SJSA1 (cell line): ENCODE measurements around the gene THSD4. TPM values are rescaled to one million over a fixed set of nuclear protein-coding genes. Genes with fewer than 3 reads are reported as not detected.
"Not testable (repeated sequence)": the region's sequence is repeated elsewhere in the genome, so short reads cannot be mapped to it uniquely, and the experiment has no call there.

Experiments used
- DNase-seq, 2 experiments: peaks; one replicate each; pipeline ENCODE4 v3.0.0-alpha.2; 2015 to 2020; ENCODE audit warnings: low spot score in 2 of 2, low read depth in 1 of 2
- H3K27ac ChIP-seq: fragments of 250-450 bp; sonication (Bioruptor Pico); 2 replicates; pipeline ENCODE4 v1.5.1; 2020; ENCODE audit warnings: mild to moderate bottlenecking, moderate library complexity
- H3K27me3 ChIP-seq: fragments of 250-450 bp; sonication (Bioruptor Pico); replicated peaks from 2 replicates; pipeline ENCODE4 v1.5.1; 2020; ENCODE audit warnings: mild to moderate bottlenecking, moderate library complexity
- H3K36me3 ChIP-seq: fragments of 250-450 bp; sonication (Bioruptor Pico); 2 replicates; pipeline ENCODE4 v1.5.1; 2020; ENCODE audit warnings: mild to moderate bottlenecking
- H3K4me1 ChIP-seq: fragments of 250-450 bp; sonication (Bioruptor Pico); replicated peaks from 2 replicates; pipeline ENCODE4 v1.6.1; 2021; ENCODE audit warnings: mild to moderate bottlenecking
- H3K4me3 ChIP-seq: fragments of 250-450 bp; sonication (Bioruptor Pico); 2 replicates; pipeline ENCODE4 v1.5.1; 2020; ENCODE audit warnings: mild to moderate bottlenecking
- H3K9me3 ChIP-seq: fragments of 250-450 bp; sonication (Bioruptor Pico); replicated peaks from 2 replicates; pipeline ENCODE4 v1.5.1; 2020; ENCODE audit warnings: mild to moderate bottlenecking
- total RNA-seq: library from RNA; depleted of rRNA; stranded (reverse); fragments of >200 nt; shearing (Covaris generic); gene quantifications from 2 replicates; pipeline ENCODE4 v1.2.3, GENCODE V29; 2014

THSD4 gene
- total RNA-seq, 1 experiment from 2014 or later: 14.6 TPM

GRCh38 chr15:71366926-71367325 is 251.7 kb downstream of the THSD4 start:
- Histone ChIP-seq H3K36me3 (no peaks in the 10 kb centered on the region), H3K9me3 (no peaks in the 10 kb centered on the region), H3K4me1 (peaks cover 9% of the 10 kb centered on the region), H3K27ac (no peak overlapping the region), H3K27me3 (no peaks in the 10 kb centered on the region), H3K4me3 (no peak overlapping the region)
- DNase-seq: no peak

- DNase-seq, H3K27ac ChIP-seq, H3K27me3 ChIP-seq, H3K9me3 ChIP-seq, H3K36me3 ChIP-seq, H3K4me3 ChIP-seq: not testable (repeated sequence)
- H3K4me1 ChIP-seq: peaks cover 13% of the 10 kb centered on the region
Measured at GRCh38 chr15:71367737-71368136, 252.5 kb downstream of the THSD4 start.

- not testable (repeated sequence) for H3K9me3 ChIP-seq, DNase-seq, H3K36me3 ChIP-seq, H3K4me3 ChIP-seq, H3K27me3 ChIP-seq
- Histone ChIP-seq H3K27ac (0 out of 2 replicates have a peak overlapping the region, but pooled peaks have one; percentile 73), H3K4me1 (peaks cover 37% of the 10 kb centered on the region)
Measured at GRCh38 chr15:71372769-71373168, 257.5 kb downstream of the THSD4 start.

GRCh38 chr15:71373917-71374316 is 258.6 kb downstream of the THSD4 start:
- H3K9me3 ChIP-seq: no peaks in the 10 kb centered on the region
- H3K27me3 ChIP-seq: no peaks in the 10 kb centered on the region
- no peak overlapping the region for H3K4me3 ChIP-seq
- peaks cover 37% of the 10 kb centered on the region for H3K4me1 ChIP-seq
- peak overlapping the region; percentile 73 for H3K27ac ChIP-seq
- no peaks in the 10 kb centered on the region for H3K36me3 ChIP-seq
- peak in 1 of 2 experiments; percentile 9 for DNase-seq

GRCh38 chr15:71374607-71375352 is 259.5 kb downstream of the THSD4 start:
- H3K9me3 ChIP-seq: no peaks in the 10 kb centered on the region
- H3K4me3 ChIP-seq: no peak overlapping the region
- DNase-seq: peak; percentile 80 to 85
- H3K4me1 ChIP-seq: peaks cover 39% of the 10 kb centered on the region
- H3K27me3 ChIP-seq: no peaks in the 10 kb centered on the region
- H3K36me3 ChIP-seq: no peaks in the 10 kb centered on the region
- peak overlapping the region; percentile 73 for H3K27ac ChIP-seq

GRCh38 chr15:71375934-71376333 is 260.7 kb downstream of the THSD4 start:
- H3K36me3 ChIP-seq: no peaks in the 10 kb centered on the region
- no peaks in the 10 kb centered on the region for H3K27me3 ChIP-seq
- no peaks in the 10 kb centered on the region for H3K9me3 ChIP-seq
- no peak overlapping the region for H3K4me3 ChIP-seq
- DNase-seq: no peak
- H3K4me1 ChIP-seq: peaks cover 50% of the 10 kb centered on the region
- no peak overlapping the region for H3K27ac ChIP-seq

- Histone ChIP-seq H3K9me3 (no peaks in the 10 kb centered on the region), H3K36me3 (no peaks in the 10 kb centered on the region), H3K27me3 (no peaks in the 10 kb centered on the region), H3K4me3 (no peak overlapping the region), H3K4me1 (peaks cover 24% of the 10 kb centered on the region), H3K27ac (0 out of 2 replicates have a peak overlapping the region, but pooled peaks have one; percentile 35)
- DNase-seq: peak in 1 of 2 experiments; percentile 11
Measured at GRCh38 chr15:71379893-71380292, 264.6 kb downstream of the THSD4 start.

GRCh38 chr15:71380345-71380744 is 265.1 kb downstream of the THSD4 start:
- no peaks in the 10 kb centered on the region for H3K9me3 ChIP-seq
- H3K36me3 ChIP-seq: no peaks in the 10 kb centered on the region
- H3K27ac ChIP-seq: 0 out of 2 replicates have a peak overlapping the region, but pooled peaks have one; percentile 35
- no peaks in the 10 kb centered on the region for H3K27me3 ChIP-seq
- peaks cover 20% of the 10 kb centered on the region for H3K4me1 ChIP-seq
- H3K4me3 ChIP-seq: no peak overlapping the region
- no peak for DNase-seq

- no peak for DNase-seq
- H3K4me1 ChIP-seq: peaks cover 23% of the 10 kb centered on the region
- H3K9me3 ChIP-seq: no peaks in the 10 kb centered on the region
- no peaks in the 10 kb centered on the region for H3K27me3 ChIP-seq
- no peak overlapping the region for H3K27ac ChIP-seq
- no peak overlapping the region for H3K4me3 ChIP-seq
- no peaks in the 10 kb centered on the region for H3K36me3 ChIP-seq
Measured at GRCh38 chr15:71384501-71384900, 269.2 kb downstream of the THSD4 start.

GRCh38 chr15:71385026-71385425 is 269.8 kb downstream of the THSD4 start:
- no peak for DNase-seq
- Histone ChIP-seq H3K4me1 (peaks cover 19% of the 10 kb centered on the region), H3K36me3 (no peaks in the 10 kb centered on the region), H3K4me3 (no peak overlapping the region), H3K9me3 (no peaks in the 10 kb centered on the region), H3K27me3 (no peaks in the 10 kb centered on the region), H3K27ac (no peak overlapping the region)

GRCh38 chr15:71385457-71385856 is 270.2 kb downstream of the THSD4 start:
- no peak overlapping the region for H3K27ac ChIP-seq
- peaks cover 14% of the 10 kb centered on the region for H3K4me1 ChIP-seq
- no peak overlapping the region for H3K4me3 ChIP-seq
- H3K27me3 ChIP-seq: no peaks in the 10 kb centered on the region
- DNase-seq: no peak
- no peaks in the 10 kb centered on the region for H3K9me3 ChIP-seq
- no peaks in the 10 kb centered on the region for H3K36me3 ChIP-seq

- H3K36me3 ChIP-seq: no peaks in the 10 kb centered on the region
- H3K9me3 ChIP-seq: no peaks in the 10 kb centered on the region
- H3K27me3 ChIP-seq: no peaks in the 10 kb centered on the region
- DNase-seq: no peak
- peaks cover 10% of the 10 kb centered on the region for H3K4me1 ChIP-seq
- H3K27ac ChIP-seq: no peak overlapping the region
- H3K4me3 ChIP-seq: no peak overlapping the region
Measured at GRCh38 chr15:71386005-71386404, 270.7 kb downstream of the THSD4 start.

GRCh38 chr15:71386448-71387236 is 271.4 kb downstream of the THSD4 start:
- H3K4me1 ChIP-seq: peaks cover 10% of the 10 kb centered on the region
- H3K9me3 ChIP-seq: no peaks in the 10 kb centered on the region
- no peak for DNase-seq
- no peak overlapping the region for H3K27ac ChIP-seq
- no peaks in the 10 kb centered on the region for H3K36me3 ChIP-seq
- no peak overlapping the region for H3K4me3 ChIP-seq
- no peaks in the 10 kb centered on the region for H3K27me3 ChIP-seq

- Histone ChIP-seq H3K36me3 (no peaks in the 10 kb centered on the region), H3K9me3 (no peaks in the 10 kb centered on the region), H3K27me3 (no peaks in the 10 kb centered on the region), H3K4me3 (no peak overlapping the region), H3K4me1 (peaks cover 15% of the 10 kb centered on the region), H3K27ac (no peak overlapping the region)
- peak in 1 of 2 experiments; percentile 37 for DNase-seq
Measured at GRCh38 chr15:71387810-71388209, 272.5 kb downstream of the THSD4 start.
